ENCODE results near the gene RUNX1.

Gene RUNX1

GRCh38 chr21:34810786-34811185 is 238.3 kb downstream of the RUNX1 start:
- Histone ChIP-seq H2BK5ac (ENCODE audit: low read depth, low read length, poor library complexity) (peak overlapping the region; percentile 70), H3K27ac (ENCODE audit: low read depth, low read length) (peak overlapping the region; percentile 57), H3K4ac (ENCODE audit: low read depth, low read length) (no peak overlapping the region), H2BK12ac (ENCODE audit: low read length) (peak overlapping the region; percentile 46), H4K8ac (ENCODE audit: low read depth, low read length) (peak overlapping the region; percentile 21), H3K14ac (ENCODE audit: low read length) (peak overlapping the region; percentile 18), H3K79me1 (ENCODE audit: low read length) (peaks cover 61% of the 10 kb centered on the region), H2BK120ac (ENCODE audit: insufficient read depth, low read length, poor library complexity) (peak overlapping the region; percentile 54), H3K4me1 (ENCODE audit: control insufficient read depth in 1 of 2, insufficient read depth in 2 of 2, low read length in 2 of 2) (peaks cover 60 to 65% of the 10 kb centered on the region in 2 experiments), H4K12ac (ENCODE audit: low read depth, low read length) (no peak overlapping the region), H3K23ac (ENCODE audit: low read length) (no peak overlapping the region), H3K27me3 (ENCODE audit: insufficient read depth, low read length) (no peaks in the 10 kb centered on the region), H2AK5ac (ENCODE audit: low read length) (peak overlapping the region; percentile 45), H3K36me3 (ENCODE audit: control insufficient read depth in 1 of 2, insufficient read depth in 2 of 2, low read length in 2 of 2) (peaks cover 14 to 17% of the 10 kb centered on the region in 2 experiments), H3K4me2 (ENCODE audit: low read length) (no peak overlapping the region), H3K79me2 (ENCODE audit: control insufficient read depth, insufficient read depth, low read length, poor library complexity) (peaks cover 12% of the 10 kb centered on the region), H2AFZ (ENCODE audit: insufficient read depth, low read length, poor library complexity) (no peak overlapping the region), H3K9me3 (ENCODE audit: insufficient read depth, low read depth, low read length) (no peaks in the 10 kb centered on the region), H3K18ac (ENCODE audit: low read length) (peak overlapping the region; percentile 73), H3K4me3 (ENCODE audit: low read depth, low read length) (no peak overlapping the region), H4K91ac (ENCODE audit: low read depth, low read length) (peak overlapping the region; percentile 53), H3K9ac (ENCODE audit: low read length) (no peak overlapping the region)
- no CpG with 5 or more reads among the region's 6 CpGs for WGBS (ENCODE audit: extremely low coverage, insufficient coverage, insufficient read length)
- no peak for DNase-seq

- no peak overlapping the region for H4K12ac ChIP-seq (ENCODE audit: low read depth, low read length)
- peak overlapping the region; percentile 52 for H2AK5ac ChIP-seq (ENCODE audit: low read length)
- no peak overlapping the region for H2AFZ ChIP-seq (ENCODE audit: insufficient read depth, low read length, poor library complexity)
- peak overlapping the region; percentile 63 for H3K18ac ChIP-seq (ENCODE audit: low read length)
- peak overlapping the region; percentile 12 for H2BK12ac ChIP-seq (ENCODE audit: low read length)
- H3K79me2 ChIP-seq (ENCODE audit: control insufficient read depth, insufficient read depth, low read length, poor library complexity): peaks cover 9% of the 10 kb centered on the region
- peak overlapping the region; percentile 71 for H2BK120ac ChIP-seq (ENCODE audit: insufficient read depth, low read length, poor library complexity)
- peak overlapping the region; percentile 38 for H3K14ac ChIP-seq (ENCODE audit: low read length)
- no peak overlapping the region for H3K4me3 ChIP-seq (ENCODE audit: low read depth, low read length)
- no peak overlapping the region for H3K4me2 ChIP-seq (ENCODE audit: low read length)
- H3K27me3 ChIP-seq (ENCODE audit: insufficient read depth, low read length): no peaks in the 10 kb centered on the region
- H4K8ac ChIP-seq (ENCODE audit: low read depth, low read length): peak overlapping the region; percentile 57
- peak overlapping the region; percentile 33 for H3K27ac ChIP-seq (ENCODE audit: low read depth, low read length)
- no peak overlapping the region for H3K23ac ChIP-seq (ENCODE audit: low read length)
- peaks cover 51 to 57% of the 10 kb centered on the region in 2 experiments for H3K4me1 ChIP-seq (ENCODE audit: control insufficient read depth in 1 of 2, insufficient read depth in 2 of 2, low read length in 2 of 2)
- no peak for DNase-seq
- H3K9me3 ChIP-seq (ENCODE audit: insufficient read depth, low read depth, low read length): no peaks in the 10 kb centered on the region
- WGBS (ENCODE audit: extremely low coverage, insufficient coverage, insufficient read length): no CpG with 5 or more reads among the region's 6 CpGs
- H4K91ac ChIP-seq (ENCODE audit: low read depth, low read length): peak overlapping the region; percentile 58
- H3K4ac ChIP-seq (ENCODE audit: low read depth, low read length): peak overlapping the region; percentile 48
- peaks cover 14 to 17% of the 10 kb centered on the region in 2 experiments for H3K36me3 ChIP-seq (ENCODE audit: control insufficient read depth in 1 of 2, insufficient read depth in 2 of 2, low read length in 2 of 2)
- peaks cover 52% of the 10 kb centered on the region for H3K79me1 ChIP-seq (ENCODE audit: low read length)
- no peak overlapping the region for H3K9ac ChIP-seq (ENCODE audit: low read length)
- H2BK5ac ChIP-seq (ENCODE audit: low read depth, low read length, poor library complexity): no peak overlapping the region
Measured at GRCh38 chr21:34809822-34810221, 239.3 kb downstream of the RUNX1 start.

- H4K12ac ChIP-seq (ENCODE audit: low read depth, low read length): peak overlapping the region; percentile 6
- H2BK12ac ChIP-seq (ENCODE audit: low read length): peak overlapping the region; percentile 58
- H3K27ac ChIP-seq (ENCODE audit: low read depth, low read length): peak overlapping the region; percentile 95
- H3K14ac ChIP-seq (ENCODE audit: low read length): peak overlapping the region; percentile 40
- H3K36me3 ChIP-seq (ENCODE audit: control insufficient read depth in 1 of 2, insufficient read depth in 2 of 2, low read length in 2 of 2): peaks cover 14 to 17% of the 10 kb centered on the region in 2 experiments
- H3K18ac ChIP-seq (ENCODE audit: low read length): peak overlapping the region; percentile 86
- peaks cover 7% of the 10 kb centered on the region for H3K79me2 ChIP-seq (ENCODE audit: control insufficient read depth, insufficient read depth, low read length, poor library complexity)
- H3K23ac ChIP-seq (ENCODE audit: low read length): no peak overlapping the region
- peaks cover 46% of the 10 kb centered on the region for H3K79me1 ChIP-seq (ENCODE audit: low read length)
- H3K9me3 ChIP-seq (ENCODE audit: insufficient read depth, low read depth, low read length): no peaks in the 10 kb centered on the region
- H2AFZ ChIP-seq (ENCODE audit: insufficient read depth, low read length, poor library complexity): no peak overlapping the region
- no CpG with 5 or more reads among the region's 7 CpGs for WGBS (ENCODE audit: extremely low coverage, insufficient coverage, insufficient read length)
- H3K4me1 ChIP-seq (ENCODE audit: control insufficient read depth in 1 of 2, insufficient read depth in 2 of 2, low read length in 2 of 2): peaks cover 45 to 51% of the 10 kb centered on the region in 2 experiments
- H3K4me3 ChIP-seq (ENCODE audit: low read depth, low read length): no peak overlapping the region
- H3K4ac ChIP-seq (ENCODE audit: low read depth, low read length): peak overlapping the region; percentile 21
- no peak overlapping the region for H3K9ac ChIP-seq (ENCODE audit: low read length)
- DNase-seq: no peak
- no peak overlapping the region for H3K4me2 ChIP-seq (ENCODE audit: low read length)
- no peaks in the 10 kb centered on the region for H3K27me3 ChIP-seq (ENCODE audit: insufficient read depth, low read length)
- H4K91ac ChIP-seq (ENCODE audit: low read depth, low read length): peak overlapping the region; percentile 64
- H2AK5ac ChIP-seq (ENCODE audit: low read length): peak overlapping the region; percentile 65
- peak overlapping the region; percentile 37 for H2BK120ac ChIP-seq (ENCODE audit: insufficient read depth, low read length, poor library complexity)
- H2BK5ac ChIP-seq (ENCODE audit: low read depth, low read length, poor library complexity): peak overlapping the region; percentile 70
- H4K8ac ChIP-seq (ENCODE audit: low read depth, low read length): peak overlapping the region; percentile 59
Measured at GRCh38 chr21:34808569-34809204, 240.4 kb downstream of the RUNX1 start.

- no peak overlapping the region for H2AFZ ChIP-seq (ENCODE audit: insufficient read depth, low read length, poor library complexity)
- peak overlapping the region; percentile 20 for H3K14ac ChIP-seq (ENCODE audit: low read length)
- peak overlapping the region; percentile 43 for H4K8ac ChIP-seq (ENCODE audit: low read depth, low read length)
- peak overlapping the region; percentile 67 for H4K91ac ChIP-seq (ENCODE audit: low read depth, low read length)
- H2BK12ac ChIP-seq (ENCODE audit: low read length): peak overlapping the region; percentile 81
- no peak overlapping the region for H3K9ac ChIP-seq (ENCODE audit: low read length)
- peak overlapping the region; percentile 32 for H2AK5ac ChIP-seq (ENCODE audit: low read length)
- no peaks in the 10 kb centered on the region for H3K27me3 ChIP-seq (ENCODE audit: insufficient read depth, low read length)
- H3K27ac ChIP-seq (ENCODE audit: low read depth, low read length): peak overlapping the region; percentile 95
- H3K79me1 ChIP-seq (ENCODE audit: low read length): peaks cover 39% of the 10 kb centered on the region
- H3K23ac ChIP-seq (ENCODE audit: low read length): no peak overlapping the region
- peak overlapping the region; percentile 86 for H3K18ac ChIP-seq (ENCODE audit: low read length)
- no peak overlapping the region for H4K12ac ChIP-seq (ENCODE audit: low read depth, low read length)
- WGBS (ENCODE audit: extremely low coverage, insufficient coverage, insufficient read length): no CpG with 5 or more reads among the region's 15 CpGs
- no peaks in the 10 kb centered on the region for H3K9me3 ChIP-seq (ENCODE audit: insufficient read depth, low read depth, low read length)
- H3K4me1 ChIP-seq (ENCODE audit: control insufficient read depth in 1 of 2, insufficient read depth in 2 of 2, low read length in 2 of 2): peaks cover 39 to 44% of the 10 kb centered on the region in 2 experiments
- H3K4ac ChIP-seq (ENCODE audit: low read depth, low read length): no peak overlapping the region
- H2BK120ac ChIP-seq (ENCODE audit: insufficient read depth, low read length, poor library complexity): peak overlapping the region; percentile 37
- DNase-seq: peak; percentile 91 to 94
- H3K36me3 ChIP-seq (ENCODE audit: control insufficient read depth in 1 of 2, insufficient read depth in 2 of 2, low read length in 2 of 2): peaks cover 14 to 15% of the 10 kb centered on the region in 2 experiments
- H3K79me2 ChIP-seq (ENCODE audit: control insufficient read depth, insufficient read depth, low read length, poor library complexity): peaks cover 2% of the 10 kb centered on the region
- peak overlapping the region; percentile 78 for H2BK5ac ChIP-seq (ENCODE audit: low read depth, low read length, poor library complexity)
- H3K4me2 ChIP-seq (ENCODE audit: low read length): no peak overlapping the region
- no peak overlapping the region for H3K4me3 ChIP-seq (ENCODE audit: low read depth, low read length)
Measured at GRCh38 chr21:34807881-34808568, 241.1 kb downstream of the RUNX1 start.
